ENCODE data around the gene GALNT12.

DNA sequence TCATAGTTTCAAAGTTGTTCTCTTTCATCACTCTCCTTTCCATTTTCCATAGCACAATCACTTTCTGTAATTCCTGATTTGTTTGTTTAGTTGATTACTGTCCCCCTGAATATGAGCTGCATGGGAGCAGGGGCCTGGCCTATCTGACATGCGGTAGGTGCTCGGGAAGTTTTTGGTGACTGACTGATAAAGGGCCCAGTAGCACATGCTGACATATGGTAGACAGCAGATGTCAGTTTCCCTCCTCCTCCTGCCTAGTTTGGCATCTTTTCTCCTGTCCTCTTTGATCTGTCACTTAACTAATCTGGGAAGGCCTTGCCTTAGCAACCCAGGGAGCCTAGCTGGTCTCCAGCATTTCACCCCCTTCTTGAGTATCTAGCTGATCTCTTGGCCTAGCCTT, 14.4 kb downstream of the GALNT12 start:
- no peak for TF ChIP-seq POLR2AphosphoS5 (IDR thresholded peaks at IDR 0.05; ENCODE audit: borderline replicate concordance, low read depth, low read length)
- no peak for TF ChIP-seq EZH2 (IDR thresholded peaks at IDR 0.05)
- TF ChIP-seq FOXP2 (optimal IDR thresholded peaks at IDR 0.05; ENCODE audit: control extremely low read depth, extremely low read length, insufficient read depth) = no peak

All from SK-N-MC (cell line).